GM12865 (cell line): ENCODE measurements around the gene TSPAN14.

ENCODE experiments used
- DNase-seq: peaks from one replicate; pipeline ENCODE4 v3.0.0; 2010; ENCODE audit warnings: low read depth
- H3K4me3 ChIP-seq: 2 replicates; pipeline ENCODE4 v1.5.1; 2011; ENCODE audit warnings: mild to moderate bottlenecking, low read depth, low read length, control low read depth
- CTCF ChIP-seq: IDR thresholded peaks from 2 replicates; pipeline ENCODE4 v1.5.1; 2011; ENCODE audit warnings: low read length, control low read depth, low read depth, inconsistent platforms; ENCODE audit not compliant: insufficient read depth; ENCODE audit errors: missing control alignments

The TSPAN14 gene

GRCh38 chr10:80535671-80536360 is 81.7 kb downstream of the TSPAN14 start:
- TF ChIP-seq CTCF, result peak; percentile 94
- peak; percentile 93 for DNase-seq
- peak overlapping the region; percentile 78 for H3K4me3 ChIP-seq

- peak; percentile 36 for DNase-seq
- TF ChIP-seq CTCF, result no peak
- H3K4me3 ChIP-seq, result peak overlapping the region; percentile 78
These were observed 82.3 kb downstream of the TSPAN14 start for GRCh38 chr10:80536361-80536835.

- H3K4me3 ChIP-seq, result peak overlapping the region; percentile 78
- no peak for DNase-seq
- TF ChIP-seq CTCF, result no peak
These were observed 83.1 kb downstream of the TSPAN14 start for GRCh38 chr10:80537086-80537735.

GRCh38 chr10:80537736-80538480 is 83.8 kb downstream of the TSPAN14 start, which contains the start of gene SH2D4B:
TSS of gene SH2D4B (plus strand) at chr10:80537902. CDS start at chr10:80538332, 430 bp downstream.
- H3K4me3 ChIP-seq, result peak within 1 kb of the TSS; percentile 78
- DNase-seq, result no peak
- no peak for TF ChIP-seq CTCF

GRCh38 chr10:80538481-80539185 is 84.5 kb downstream of the TSPAN14 start:
- no peak overlapping the region for H3K4me3 ChIP-seq
- no peak for TF ChIP-seq CTCF

GRCh38 chr10:80539421-80540031 is 85.4 kb downstream of the TSPAN14 start:
- DNase-seq, result peak; percentile 43
- H3K4me3 ChIP-seq, result no peak overlapping the region; the same call in 1 of the 2 replicates
- TF ChIP-seq CTCF, result no peak

More at GRCh38 chr10:80538481-80539185, 84.5 kb downstream of the TSPAN14 start:
- no peak for DNase-seq
